ENCODE data around the gene NPB.

GRCh38 chr17:81939218-81939617 lies 37.2 kb downstream of the NPB start:
- TF ChIP-seq, protein P1, sequence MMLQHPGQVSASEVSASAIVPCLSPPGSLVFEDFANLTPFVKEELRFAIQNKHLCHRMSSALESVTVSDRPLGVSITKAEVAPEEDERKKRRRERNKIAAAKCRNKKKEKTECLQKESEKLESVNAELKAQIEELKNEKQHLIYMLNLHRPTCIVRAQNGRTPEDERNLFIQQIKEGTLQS (IDR thresholded peaks at IDR 0.05; ENCODE audit: insufficient read depth, low read depth, low read length): no peak
- TF ChIP-seq CTCF (IDR thresholded peaks at IDR 0.05; ENCODE audit: control extremely low read depth in 1 of 3, insufficient read depth in 1 of 3, low read depth in 1 of 3, low read length in 3 of 3) (no peak), POLR2A (IDR thresholded peaks at IDR 0.05; ENCODE audit: control extremely low read depth in 1 of 2, low read depth in 2 of 2, low read length in 2 of 2) (no peak), POLR2AphosphoS5 (IDR thresholded peaks at IDR 0.05; ENCODE audit: low read depth, low read length) (no peak), SRF (IDR thresholded peaks at IDR 0.05; ENCODE audit: low read depth, low read length) (no peak), SP2 (IDR thresholded peaks at IDR 0.05; ENCODE audit: low read length) (no peak), RBBP5 (IDR thresholded peaks at IDR 0.05; ENCODE audit: borderline replicate concordance, low read depth, low read length) (no peak), PHF8 (conservative IDR thresholded peaks at IDR 0.05; ENCODE audit: low read depth, low read length) (no peak), EZH2 (IDR thresholded peaks at IDR 0.05; ENCODE audit: low read depth, low read length, severe bottlenecking) (no peak), TCF12 (IDR thresholded peaks at IDR 0.05; ENCODE audit: low read depth, low read length) (no peak), CHD1 (IDR thresholded peaks at IDR 0.05; ENCODE audit: low read depth, low read length) (no peak)
